Measurements from ENCODE around the gene MOGAT2. TPM values are rescaled to one million over a fixed set of nuclear protein-coding genes. Genes with fewer than 3 reads are reported as not detected.
"Not testable (repeated sequence)": the region's sequence is repeated elsewhere in the genome, so short reads cannot be mapped to it uniquely, and the experiment has no call there.

The MOGAT2 gene
- total and polyA plus RNA-seq, 3 donors from 2014 or later, result 0.19 to 0.31 (median 0.24) TPM

- WGBS, 2 donors, result 76 to 89% methylated on average over 12 of the region's 12 CpGs
- no peak for DNase-seq
- no peaks in the 10 kb centered on the region for H3K27me3 ChIP-seq
- TF ChIP-seq CTCF (IDR thresholded peaks at IDR 0.05) (no peak), POLR2A (IDR thresholded peaks at IDR 0.05) (no peak)
- no peaks in the 10 kb centered on the region for H3K9me3 ChIP-seq
- no peak overlapping the region for H3K27ac ChIP-seq
- H3K4me3 ChIP-seq, result no peak overlapping the region
- intact Hi-C loops (cut with DNase I; ENCODE audit: low total_unique reads), result no loop called here
- no peaks in the 10 kb centered on the region for H3K4me1 ChIP-seq
- H3K36me3 ChIP-seq (ENCODE audit: low read depth, missing control alignments), result no peaks in the 10 kb centered on the region
Measured at GRCh38 chr11:75677909-75678308, 39.7 kb upstream of the MOGAT2 start.

- no peaks in the 10 kb centered on the region for H3K4me1 ChIP-seq
- intact Hi-C loops (cut with DNase I; ENCODE audit: low total_unique reads), result no loop called here
- H3K27ac ChIP-seq, result no peak overlapping the region
- H3K4me3 ChIP-seq, result no peak overlapping the region
- WGBS, 2 donors, result 45 to 75% methylated on average over 8 to 17 of the region's 17 CpGs
- H3K9me3 ChIP-seq, result no peaks in the 10 kb centered on the region
- no peaks in the 10 kb centered on the region for H3K36me3 ChIP-seq (ENCODE audit: low read depth, missing control alignments)
- TF ChIP-seq POLR2A (IDR thresholded peaks at IDR 0.05), result no peak
- TF ChIP-seq CTCF (IDR thresholded peaks at IDR 0.05), result no peak
- H3K27me3 ChIP-seq, result no peaks in the 10 kb centered on the region
- no peak for DNase-seq
Measured at GRCh38 chr11:75678620-75679259, 38.9 kb upstream of the MOGAT2 start.

- no peaks in the 10 kb centered on the region for H3K27me3 ChIP-seq
- H3K4me1 ChIP-seq, result no peaks in the 10 kb centered on the region
- H3K27ac ChIP-seq, result no peak overlapping the region
- 48 to 74% methylated on average over 10 to 11 of the region's 11 CpGs for WGBS, 2 donors
- TF ChIP-seq CTCF (IDR thresholded peaks at IDR 0.05) (no peak), POLR2A (IDR thresholded peaks at IDR 0.05) (no peak)
- DNase-seq, result no peak
- H3K36me3 ChIP-seq (ENCODE audit: low read depth, missing control alignments), result no peaks in the 10 kb centered on the region
- intact Hi-C loops (cut with DNase I; ENCODE audit: low total_unique reads), result no loop called here
- H3K4me3 ChIP-seq, result no peak overlapping the region
- no peaks in the 10 kb centered on the region for H3K9me3 ChIP-seq
Measured at GRCh38 chr11:75679566-75679965, 38.1 kb upstream of the MOGAT2 start.

GRCh38 chr11:75683856-75684255, 33.8 kb upstream of the MOGAT2 start:
- H3K36me3 ChIP-seq (ENCODE audit: low read depth, missing control alignments); intact Hi-C loops (cut with DNase I; ENCODE audit: low total_unique reads); H3K4me3 ChIP-seq; H3K9me3 ChIP-seq; DNase-seq; H3K4me1 ChIP-seq; H3K27ac ChIP-seq; H3K27me3 ChIP-seq: not testable (repeated sequence)
- WGBS, 2 donors, result 76 to 98% methylated on average over 1 of the region's 1 CpG

- Histone ChIP-seq H3K27ac (no peak overlapping the region), H3K4me3 (no peak overlapping the region), H3K4me1 (no peaks in the 10 kb centered on the region), H3K36me3 (ENCODE audit: low read depth, missing control alignments) (no peaks in the 10 kb centered on the region), H3K27me3 (no peaks in the 10 kb centered on the region), H3K9me3 (no peaks in the 10 kb centered on the region)
- intact Hi-C loops (cut with DNase I; ENCODE audit: low total_unique reads), result no loop called here
- no peak for TF ChIP-seq CTCF (IDR thresholded peaks at IDR 0.05)
- TF ChIP-seq POLR2A (IDR thresholded peaks at IDR 0.05), result no peak
- no peak for DNase-seq
- WGBS, 2 donors, result 78 to 86% methylated on average over 3 of the region's 3 CpGs
Measured at GRCh38 chr11:75689863-75690609, 27.6 kb upstream of the MOGAT2 start.

Data from testis (tissue), 3 donors.